Mucosa of gallbladder (tissue), 1 donor: ENCODE measurements around the gene JUND. TPM values are rescaled to one million over a fixed set of nuclear protein-coding genes. Genes with fewer than 3 reads are reported as not detected.

Experiments used
- DNase-seq: peaks from one replicate; pipeline ENCODE4 v3.0.0-alpha.2; 2020; ENCODE audit warnings: low spot score
- total RNA-seq: library from RNA; stranded (reverse); gene quantifications from one replicate; pipeline ENCODE4 v1.2.1, GENCODE V29; 2021
- donor health status: DM: no; HTN: no; CAD: no.

The JUND gene
- total RNA-seq, 1 donor from 2014 or later, result 303 TPM

DNA sequence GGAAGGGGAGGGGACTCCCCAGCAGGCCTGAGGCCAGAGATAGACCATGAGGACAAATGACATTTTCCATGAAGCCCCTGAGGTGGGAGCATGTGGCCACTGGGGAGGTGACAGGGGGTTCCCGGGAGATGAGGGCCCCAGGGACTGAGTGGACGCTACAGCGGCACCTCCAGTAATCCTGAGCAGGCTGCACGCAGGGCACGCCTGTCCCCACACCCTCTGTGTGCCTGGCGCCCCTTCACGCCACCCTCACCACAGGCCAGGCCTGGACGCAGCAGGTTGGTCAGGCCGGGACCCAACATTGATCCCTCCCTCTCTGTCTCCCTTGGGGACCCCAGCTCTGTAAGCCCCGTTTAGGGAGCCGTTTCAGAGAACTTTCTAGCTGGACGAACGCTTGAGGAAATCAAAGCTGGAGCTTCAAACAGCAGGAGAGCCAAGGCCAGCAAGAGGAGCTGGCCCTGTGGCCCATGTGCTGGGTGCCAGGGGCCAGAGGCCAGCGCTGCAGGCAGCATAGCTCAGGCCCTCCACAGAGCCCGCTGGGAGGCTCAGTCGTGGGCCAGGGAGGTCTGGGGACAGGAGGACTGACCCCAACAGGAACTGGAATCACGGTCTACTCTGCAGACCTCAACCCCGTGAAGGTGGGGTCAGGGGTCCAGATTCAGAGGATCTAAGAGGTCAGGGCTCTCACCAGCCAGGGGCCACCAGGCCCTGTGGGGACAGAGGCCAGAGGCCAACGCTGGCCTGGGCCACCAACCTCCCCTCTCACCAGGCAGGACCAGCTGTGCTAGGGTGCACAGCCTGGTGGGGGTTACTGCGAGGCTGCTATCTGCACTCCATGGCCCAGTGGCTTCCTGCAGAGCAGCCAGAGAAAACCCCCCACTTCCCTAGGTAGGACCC is 26.9 kb upstream of the JUND start:
- no peak for DNase-seq

DNA sequence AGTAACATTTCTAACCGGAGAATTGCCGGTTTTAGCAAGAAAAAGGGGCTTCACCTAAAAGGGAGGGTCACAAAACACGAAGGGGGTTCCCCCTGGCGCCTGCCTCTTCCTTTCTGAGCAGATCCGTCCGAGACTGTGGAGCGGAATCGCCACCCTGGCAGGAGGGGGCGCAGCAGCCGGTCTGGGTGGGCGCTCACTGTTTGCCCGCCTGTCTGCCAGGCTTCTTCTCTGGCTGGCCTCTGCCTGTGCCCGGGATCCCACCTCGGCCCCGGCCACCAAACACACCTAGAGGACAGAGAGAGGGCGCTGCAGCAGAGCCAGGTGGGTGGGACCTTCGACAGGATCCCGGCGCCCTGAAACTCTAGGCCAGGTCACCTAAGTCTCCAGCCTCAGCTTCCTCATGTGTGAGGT is 25.9 kb upstream of the JUND start:
- DNase-seq, result no peak

- DNase-seq, result no peak
Observed at GRCh38 chr19:18306888-18307260, 25.5 kb upstream of the JUND start.

DNA sequence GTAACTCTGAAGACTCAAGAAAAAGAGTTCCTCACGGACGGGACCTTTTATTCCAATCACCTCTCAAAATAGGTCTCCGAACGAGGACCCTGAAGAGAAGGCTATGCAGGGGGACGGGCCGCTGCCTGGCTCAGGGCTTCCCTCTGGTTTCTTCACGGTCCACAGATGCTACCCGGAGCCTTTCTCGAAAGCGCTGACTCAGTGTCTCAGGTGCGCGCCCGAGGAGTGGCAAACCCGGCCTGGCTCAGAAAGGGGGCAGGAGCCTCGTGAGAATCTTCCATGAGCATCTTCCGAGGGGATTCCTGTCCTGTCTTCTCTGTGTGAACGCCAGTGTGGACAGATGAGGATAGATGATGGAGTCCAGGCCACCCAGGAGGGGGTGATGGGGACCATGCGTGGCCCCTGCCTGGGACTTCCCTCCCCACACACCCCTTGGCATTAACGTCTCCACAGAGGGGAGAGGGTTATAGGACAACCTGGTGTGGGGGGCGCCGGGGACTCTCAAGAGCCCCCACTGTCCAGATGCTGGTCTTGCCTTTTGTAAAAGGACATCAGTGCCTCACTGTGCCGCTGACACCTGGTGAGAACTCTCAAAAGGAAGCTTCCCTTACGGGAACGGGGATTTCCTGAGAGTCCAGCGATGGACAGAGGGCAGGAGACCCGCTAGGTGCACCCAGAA is 24.9 kb upstream of the JUND start:
- DNase-seq, result no peak

DNA sequence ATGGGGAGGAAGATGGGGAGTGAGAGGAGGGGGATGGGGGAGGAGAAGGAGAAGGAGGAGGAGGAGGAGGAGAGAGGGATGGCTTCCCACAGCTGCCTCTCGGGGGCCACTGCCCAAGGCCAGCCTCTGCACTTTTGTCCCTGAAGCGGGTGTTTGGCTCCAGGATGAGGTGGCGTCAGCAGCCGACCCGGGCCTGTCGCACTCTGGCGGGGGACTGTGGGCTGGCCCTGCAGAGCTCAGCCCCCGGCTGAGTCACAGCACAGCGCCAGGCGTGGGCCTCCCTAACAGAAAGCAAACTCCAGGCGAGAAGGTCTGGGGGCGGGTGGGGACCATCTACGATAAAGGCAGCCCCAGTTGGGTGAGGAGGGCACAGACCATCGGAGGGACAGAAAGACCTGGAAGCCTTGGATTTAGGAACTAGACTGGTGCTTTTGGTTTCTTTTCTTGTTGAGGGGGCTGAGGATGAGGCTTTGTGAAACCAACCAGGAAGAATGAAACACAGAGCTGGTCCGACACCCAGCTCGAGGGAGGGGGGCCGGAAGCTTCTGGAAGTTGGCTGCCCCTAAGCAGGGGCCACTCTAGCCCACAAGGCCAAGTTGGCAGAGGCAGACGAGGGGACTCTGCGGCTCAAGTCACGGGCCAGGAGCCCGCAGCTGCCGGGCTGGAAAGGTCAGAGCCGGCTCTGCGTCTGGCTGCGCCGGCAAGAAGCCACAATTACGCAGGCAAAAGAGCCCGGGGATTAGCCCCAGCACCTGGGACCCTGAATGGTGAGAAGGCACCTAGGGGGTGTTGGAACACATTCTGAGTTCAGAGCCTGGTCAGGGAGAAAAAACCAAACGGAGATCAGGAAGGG is 23.3 kb upstream of the JUND start:
- peak; percentile 79 for DNase-seq

DNA sequence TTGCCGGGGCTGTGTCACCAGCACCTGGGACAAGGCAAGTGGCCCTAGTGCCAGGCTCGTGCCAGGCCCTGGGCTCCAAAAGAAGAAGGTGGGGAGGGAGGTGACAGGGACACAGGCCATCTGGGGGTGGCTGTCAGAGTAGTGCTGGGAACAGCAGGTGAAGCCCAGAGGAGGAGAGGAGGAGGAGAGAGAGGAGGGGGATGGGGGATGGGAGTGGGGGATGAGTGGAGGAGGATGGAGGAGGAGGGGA is 22.7 kb upstream of the JUND start:
- DNase-seq, result no peak

GRCh38 chr19:18301718-18302111 is 20.3 kb upstream of the JUND start:
- DNase-seq, result no peak

DNA sequence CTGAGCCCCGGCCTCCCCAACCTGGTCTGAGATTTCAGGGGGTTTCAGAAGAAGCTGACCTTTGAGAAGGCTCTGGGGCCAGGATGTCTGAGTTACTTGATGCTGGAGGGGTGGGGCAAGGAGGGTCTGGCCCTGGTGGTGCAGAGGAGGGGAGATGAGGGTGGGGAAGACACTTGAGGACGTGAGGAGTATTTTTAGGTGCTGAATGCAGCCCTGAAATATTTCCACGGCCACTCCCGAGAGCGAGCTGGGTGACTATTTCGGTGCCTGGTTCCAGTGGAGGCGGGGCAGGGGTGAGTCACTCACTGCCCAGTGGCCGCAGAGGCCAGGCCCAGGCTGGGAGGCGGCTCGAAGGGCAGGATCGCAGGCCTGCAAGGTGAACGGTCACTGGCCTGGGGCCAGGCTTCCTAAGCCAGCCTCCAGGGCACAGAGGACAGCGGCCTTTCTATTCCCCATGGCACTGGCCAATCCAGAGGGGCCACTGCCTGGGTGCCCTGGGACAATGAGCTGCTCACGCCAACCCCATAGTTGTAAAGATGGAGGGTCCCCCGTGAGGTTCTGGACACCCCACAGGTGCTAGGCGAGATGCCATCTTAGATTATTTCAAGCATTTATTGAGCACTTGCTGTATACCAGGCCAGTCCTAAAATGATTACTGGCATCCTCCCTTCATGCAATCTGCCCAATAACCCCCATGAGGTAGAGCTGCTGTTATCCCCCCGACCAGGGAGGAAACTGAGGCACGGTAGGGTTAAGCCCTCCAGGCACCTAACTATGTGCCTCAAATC is 19.7 kb upstream of the JUND start:
- DNase-seq, result no peak

DNA sequence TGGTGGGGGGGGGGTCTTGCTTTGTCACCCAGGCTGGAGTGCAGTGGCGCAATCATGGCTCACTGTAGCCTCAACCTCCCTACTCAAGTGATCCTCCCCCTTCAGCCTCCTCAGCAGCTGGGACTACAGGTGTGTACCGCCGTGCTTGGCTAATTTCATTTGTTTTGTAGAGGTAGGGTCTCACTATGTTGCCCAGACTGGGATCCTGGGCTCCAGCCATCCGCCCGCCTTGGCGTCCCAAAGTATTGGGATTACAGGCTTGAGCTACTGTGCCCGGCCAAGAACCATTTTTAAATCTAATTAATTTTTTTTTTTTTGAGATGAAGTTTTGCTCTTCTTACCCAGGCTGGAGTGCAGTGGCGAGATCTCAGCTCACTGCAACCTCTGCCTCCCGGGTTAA is 18.2 kb upstream of the JUND start:
- no peak for DNase-seq

DNA sequence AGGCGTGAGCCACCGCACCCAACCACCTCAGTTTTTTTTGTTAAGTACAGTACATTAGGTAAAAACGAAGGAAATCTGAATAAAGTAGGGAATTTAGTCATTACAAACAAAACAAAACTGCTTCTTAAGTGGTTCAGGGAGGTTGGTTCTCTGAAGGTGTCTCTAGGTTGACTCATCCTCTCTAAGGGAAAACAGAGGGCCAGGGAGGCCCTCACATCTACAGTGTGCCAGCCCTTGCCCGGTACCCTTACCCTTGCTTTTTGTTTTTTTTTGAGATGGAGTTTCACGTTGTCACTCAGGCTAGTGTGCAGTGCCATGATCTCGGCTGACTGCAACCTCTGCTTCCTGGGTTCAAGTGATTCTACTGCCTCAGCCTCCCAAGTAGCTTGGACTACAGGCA is 17.2 kb upstream of the JUND start:
- DNase-seq, result no peak

DNA sequence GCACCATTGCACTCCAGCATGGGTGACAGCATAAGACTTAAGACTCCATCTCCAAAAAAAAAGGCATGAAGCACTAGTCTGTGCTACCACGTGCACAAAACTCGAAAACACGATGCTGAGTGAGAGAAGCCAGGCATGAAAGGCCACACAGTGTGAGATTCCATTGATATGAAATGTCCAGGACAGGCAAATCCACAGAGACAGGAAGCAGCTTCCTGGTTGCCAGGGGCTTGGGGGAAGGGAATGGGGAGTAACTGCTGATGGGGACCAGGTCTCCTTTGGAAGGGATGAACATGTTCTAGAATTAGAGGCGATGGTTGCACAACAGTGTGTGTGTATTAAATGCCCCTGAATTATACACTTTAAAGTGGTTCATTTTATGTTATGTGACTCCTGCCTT is 15.9 kb upstream of the JUND start:
- no peak for DNase-seq

- DNase-seq, result no peak
Observed at GRCh38 chr19:18295034-18295451, 13.6 kb upstream of the JUND start.

- DNase-seq, result peak; percentile 76
Observed at GRCh38 chr19:18294467-18294864, 13.0 kb upstream of the JUND start.

DNA sequence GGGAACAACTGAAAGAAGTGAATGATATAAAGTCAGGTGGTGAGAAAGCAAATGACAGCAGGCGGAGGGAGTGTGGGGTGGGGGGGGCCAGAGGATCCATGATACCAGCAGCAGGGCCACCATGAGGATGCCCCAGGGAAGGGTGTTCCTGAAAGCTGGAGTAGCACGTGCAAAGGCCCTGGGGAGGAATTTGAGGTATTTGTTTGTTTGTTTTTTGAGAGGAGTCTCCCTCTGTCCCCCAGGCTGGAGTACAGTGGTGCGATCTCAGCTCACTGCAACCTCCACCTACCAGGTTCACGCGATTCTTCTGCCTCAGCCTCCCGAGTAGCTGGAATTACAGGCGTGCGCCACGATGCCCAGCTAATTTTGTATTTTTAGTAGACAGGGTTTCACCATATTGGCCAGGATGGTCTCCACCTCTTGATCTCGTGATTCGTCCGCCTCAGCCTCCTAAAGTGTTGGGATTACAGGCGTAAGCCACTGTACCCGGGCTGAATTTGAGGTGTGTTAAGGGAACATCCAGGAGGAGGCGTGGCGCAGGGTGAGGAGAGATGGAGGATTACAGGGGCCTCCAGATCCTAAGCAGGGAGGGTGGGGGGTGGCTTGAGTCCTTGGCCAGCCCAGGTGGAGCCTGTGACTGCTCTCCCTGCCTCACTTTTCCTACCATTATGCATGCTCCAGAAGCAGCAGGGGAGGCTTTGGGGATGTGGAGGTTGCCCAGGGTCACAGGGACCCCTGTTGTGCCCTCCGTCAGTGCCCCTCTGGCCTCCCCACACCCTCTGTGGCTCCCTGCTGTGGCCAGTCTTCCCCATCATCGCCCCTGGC is 12.4 kb upstream of the JUND start:
- DNase-seq, result no peak

- DNase-seq, result peak; percentile 65
Observed at GRCh38 chr19:18292810-18293641, 11.6 kb upstream of the JUND start.

DNA sequence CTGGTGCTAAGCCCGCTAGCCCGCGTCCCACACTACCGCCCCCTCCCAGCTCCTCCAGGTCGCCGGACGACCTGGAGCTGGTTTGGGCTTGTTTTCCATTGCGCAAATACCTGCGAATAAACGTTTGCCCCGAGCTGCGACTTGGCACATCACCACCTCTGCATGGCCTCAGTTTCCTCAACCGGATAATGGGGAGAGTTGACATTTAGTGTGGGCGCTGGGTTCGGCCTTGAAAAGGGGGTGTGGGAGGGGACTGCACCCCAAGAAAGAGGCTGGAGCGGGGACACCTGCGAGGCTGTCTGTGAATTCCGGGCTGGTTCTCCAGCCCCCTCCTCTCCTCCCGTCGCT is 11.0 kb upstream of the JUND start:
- no peak for DNase-seq

DNA sequence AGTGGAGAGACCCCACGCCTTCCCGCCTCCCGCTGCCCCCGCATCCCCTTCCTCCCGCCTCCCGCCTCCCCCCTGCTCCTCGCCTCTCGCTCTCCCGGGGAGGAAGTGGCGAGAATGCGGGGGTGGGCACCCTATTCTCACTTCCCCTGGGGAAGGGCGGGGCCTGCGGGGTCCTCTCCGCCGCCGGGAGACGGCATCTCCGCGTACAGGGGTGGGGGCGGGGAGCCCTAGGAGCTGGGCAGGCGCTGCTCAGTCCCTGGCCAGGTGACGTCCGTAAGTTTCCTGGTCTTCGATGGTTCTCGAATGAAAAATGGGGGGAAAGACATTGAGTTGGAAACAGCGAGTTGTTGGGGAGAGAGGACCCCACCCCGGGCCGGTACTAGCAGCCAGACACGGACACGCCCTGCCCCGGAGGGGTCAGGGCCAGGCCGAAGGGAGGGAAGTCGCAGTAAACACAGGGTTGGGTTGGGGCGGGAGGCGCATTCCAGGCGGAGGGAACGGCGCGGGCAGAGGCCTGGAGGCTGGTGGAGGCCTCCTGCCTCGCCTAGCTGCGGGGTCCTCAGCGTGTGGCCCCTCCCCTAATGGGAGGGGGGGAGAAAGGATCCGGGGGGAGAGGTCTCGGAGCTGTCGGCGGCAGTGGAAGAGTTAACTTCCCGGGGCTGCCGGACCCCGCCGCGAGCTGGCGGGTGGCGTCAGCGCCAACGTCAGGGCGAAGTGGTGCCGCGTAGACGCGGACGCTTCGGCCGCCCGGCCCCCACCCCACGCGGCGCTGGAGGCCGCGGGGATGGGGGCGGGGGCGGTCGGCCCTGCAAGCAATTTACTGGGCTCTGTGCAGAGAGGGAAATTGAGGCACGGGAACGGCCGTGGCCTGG is 10.4 kb upstream of the JUND start:
- DNase-seq, result peak; percentile 86

GRCh38 chr19:18291019-18291524 is 9.7 kb upstream of the JUND start:
- no peak for DNase-seq
